K562 (cell line): Measurements from ENCODE around the gene KAT14. TPM values are rescaled to one million over a fixed set of nuclear protein-coding genes. Genes with fewer than 3 reads are reported as not detected.

ENCODE experiments used
- ATAC-seq: fragments of 200-7000 bp; cut with Tn5 transposase; 3 replicates; pipeline ENCODE4 v1.9.1; 2020; ENCODE audit warnings: moderate library complexity
- BruUV-seq: library from RNA; stranded (reverse); fragments of 400-500 nt; replicated peaks from 2 replicates; lab custom pipeline; 2021; lab: Mats Ljungman, UMichigan
- CTCF ChIA-PET: fragments of 300-600 bp; formaldehyde crosslinking; extraction: SDS; loops from one replicate; lab custom pipeline; 2021; ENCODE audit warnings: low intra/inter-chr PET ratio; lab: Yijun Ruan, JAX
- POLR2A ChIA-PET: fragments of 300-600, 350-650 bp; sonication (Branson Sonifier 250); formaldehyde crosslinking; extraction: SDS; loops from one replicate; lab custom pipeline; 2021; ENCODE audit warnings: antibody characterized with exemption, inconsistent platforms; lab: Yijun Ruan, JAX
- DNase-seq, 4 experiments: peaks; one replicate each; pipeline versions ENCODE4 v3.0.0 to v3.0.0-alpha.2; 2011 to 2018; ENCODE audit warnings: low spot score in 3 of 4, mixed read lengths in 3 of 4; ENCODE audit errors: extremely low read depth in 1 of 4
- FAIRE-seq: peaks from 2 replicates; lab custom pipeline; 2011; peaks lifted over from hg19 to GRCh38; lab: Jason Lieb, UNC
- H2AFZ ChIP-seq: 2 replicates; pipeline ENCODE4 v1.6.0; 2011; ENCODE audit warnings: low read depth, low read length, control low read depth, inconsistent platforms
- H3K27ac ChIP-seq: fragments of 200-600 bp; 3 replicates; pipeline ENCODE4 v1.8.0; 2011; ENCODE audit warnings: low read depth, mild to moderate bottlenecking, control low read depth, inconsistent platforms, low read length, moderate library complexity, mixed read lengths; ENCODE audit errors: extremely low read depth
- H3K27me3 ChIP-seq, 2 experiments: fragments of 300-600 bp in 1 of 2; 2 replicates in 1 of 2; 3 replicates in 1 of 2; pipeline versions ENCODE4 v1.6.0 to v1.8.0; 2011; ENCODE audit warnings: inconsistent platforms in 2 of 2, low read length in 2 of 2, mild to moderate bottlenecking in 1 of 2, mixed read lengths in 1 of 2, moderate library complexity in 1 of 2; ENCODE audit not compliant: control insufficient read depth in 2 of 2, insufficient read depth in 2 of 2
- H3K36me3 ChIP-seq: fragments of 300-600 bp; 3 replicates; pipeline ENCODE4 v1.8.0; 2011; ENCODE audit warnings: mild to moderate bottlenecking, low read length, inconsistent platforms; ENCODE audit not compliant: control insufficient read depth, insufficient read depth
- H3K4me1 ChIP-seq, 2 experiments: fragments of 200-600 bp in 1 of 2; replicated peaks in 1 of 2; 2 replicates in 1 of 2; 3 replicates in 1 of 2; pipeline versions ENCODE4 v1.5.1 to v1.8.0; 2011; ENCODE audit warnings: inconsistent platforms in 2 of 2, low read length in 2 of 2, mild to moderate bottlenecking in 1 of 2, mixed read lengths in 1 of 2, moderate library complexity in 1 of 2; ENCODE audit not compliant: control insufficient read depth in 2 of 2, insufficient read depth in 2 of 2
- H3K4me2 ChIP-seq: 2 replicates; pipeline ENCODE4 v1.6.1; 2011; ENCODE audit warnings: low read length, control low read depth, inconsistent platforms, mixed read lengths; ENCODE audit not compliant: insufficient read depth
- H3K4me3 ChIP-seq: fragments of 200-600 bp; sonication (generic), shearing (Covaris generic); 2 replicates; pipeline ENCODE4 v1.5.1; 2016; ENCODE audit warnings: control low read depth, inconsistent platforms
- H3K79me2 ChIP-seq: fragments of 200-600 bp; 3 replicates; pipeline ENCODE4 v1.8.0; 2011; ENCODE audit warnings: low read length, inconsistent platforms; ENCODE audit not compliant: control insufficient read depth, insufficient read depth
- H3K9ac ChIP-seq, 2 experiments: 2 replicates each; pipeline versions ENCODE4 v1.6.0 to v1.6.1; 2011; ENCODE audit warnings: low read depth in 2 of 2, low read length in 2 of 2, control low read depth in 1 of 2, inconsistent platforms in 1 of 2, mild to moderate bottlenecking in 1 of 2, mixed read lengths in 1 of 2; ENCODE audit not compliant: insufficient read depth in 1 of 2
- H3K9me1 ChIP-seq: one replicate; pipeline ENCODE4 v1.6.0; 2011; ENCODE audit warnings: inconsistent platforms, mild to moderate bottlenecking, low read length, moderate library complexity; ENCODE audit not compliant: control insufficient read depth, insufficient read depth
- H3K9me3 ChIP-seq: replicated peaks from 2 replicates; pipeline ENCODE4 v1.5.1; 2011; ENCODE audit warnings: low read depth, low read length, inconsistent platforms; ENCODE audit not compliant: control insufficient read depth, insufficient read depth
- H4K20me1 ChIP-seq: replicated peaks from 2 replicates; pipeline ENCODE4 v1.6.1; 2011; ENCODE audit warnings: low read length, inconsistent platforms, mixed read lengths; ENCODE audit not compliant: control insufficient read depth, insufficient read depth
- C11orf30 ChIP-seq: fragments of 450-650 bp; IDR thresholded peaks from 2 replicates; pipeline ENCODE4 v1.6.1; 2016; ENCODE audit warnings: low read depth, mild to moderate bottlenecking
- ELF4 ChIP-seq: fragments of 450-650 bp; formaldehyde crosslinking; IDR thresholded peaks from 2 replicates; pipeline ENCODE4 v1.4.0; 2022; ENCODE audit warnings: missing genetic modification characterization
- NFATC3 ChIP-seq: fragments of 450-650 bp; IDR thresholded peaks from 2 replicates; pipeline ENCODE4 v1.6.1; 2017; ENCODE audit warnings: mild to moderate bottlenecking
- PRMT5 ChIP-seq: sonication (generic); formaldehyde crosslinking; IDR thresholded peaks from 2 replicates; pipeline ENCODE4 v1.5.0; 2020; ENCODE audit warnings: missing genetic modification reagents
- SREBF1 ChIP-seq: fragments of 150-350 bp; IDR thresholded peaks from 2 replicates; pipeline ENCODE4 v1.6.1; 2014; ENCODE audit warnings: antibody characterized with exemption, low read depth, low read length, borderline replicate concordance
- THRAP3 ChIP-seq: fragments of 450-650 bp; IDR thresholded peaks from 2 replicates; pipeline ENCODE4 v1.6.1; 2016; ENCODE audit warnings: mild to moderate bottlenecking, inconsistent platforms, borderline replicate concordance
- ZNF707 ChIP-seq: fragments of 250-450 bp; sonication (Bioruptor Pico); conservative IDR thresholded peaks from 2 replicates; pipeline ENCODE4 v1.8.0; 2022; ENCODE audit warnings: inconsistent platforms, mild to moderate bottlenecking, moderate library complexity
- ZNF778 ChIP-seq: fragments of 450-650 bp; formaldehyde crosslinking; IDR thresholded peaks from 2 replicates; pipeline ENCODE4 v1.4.0; 2020; ENCODE audit warnings: mild to moderate bottlenecking, moderate library complexity
- WGBS: fragments of 100-300 bp; shearing (Covaris generic); methylation state at CpG from one replicate; pipeline ENCODE4 v1.1.6; 2016; ENCODE audit warnings: low coverage, mixed read lengths; ENCODE audit not compliant: insufficient coverage; ENCODE audit errors: missing lambda C conversion rate; 5-methylcytosine and 5-hydroxymethylcytosine counted together
- in situ Hi-C: fragments of 300-500 bp; cut with MboI; formaldehyde crosslinking; loops from 4 replicates; pipeline ENCODE4 v1.15.0; 2018; ENCODE audit warnings: inconsistent platforms, mixed read lengths
- intact Hi-C: fragments of 100-400 bp; cut with micrococcal nuclease; formaldehyde crosslinking; loops from 2 replicates; pipeline ENCODE4 v1.14.2; 2022
- polyA plus RNA-seq, 8 experiments: library from polyadenylated mRNA; depleted of rRNA in 4 of 8; stranded (reverse) in 5 of 8; unstranded in 3 of 8; fragments of >200 nt; fragmentation: Nextera tagmentation in 2 of 8; fragmentation: Illumina TruSeq in 1 of 8; extraction: Ambion mirVana in 2 of 8; extraction: Trizol in 1 of 8; gene quantifications; 2 replicates each; pipeline versions ENCODE4 v1.2.1 to v1.2.3, GENCODE V29; 2011 to 2014; ENCODE audit warnings: inconsistent platforms in 1 of 8, missing spikeins in 1 of 8
- total RNA-seq, 7 experiments: library from RNA; depleted of rRNA in 6 of 7; stranded (reverse); fragments of >200 nt in 6 of 7; fragmentation: Illumina TruSeq in 2 of 7; extraction: Trizol in 2 of 7; gene quantifications; 2 replicates each; pipeline versions ENCODE4 v1.2.1 to v1.2.3, GENCODE V29; 2011 to 2021; ENCODE audit warnings: low replicate concordance in 1 of 7
- TF ChIP-seq, protein P1 (sequence below): sonication (generic); formaldehyde crosslinking; IDR thresholded peaks from 2 replicates; pipeline ENCODE4 v1.8.0; 2023; ENCODE audit warnings: mild to moderate bottlenecking, missing genetic modification reagents
- TF ChIP-seq, protein P2 (sequence below): fragments of 450-650 bp; IDR thresholded peaks from 2 replicates; pipeline ENCODE4 v1.6.1; 2016; ENCODE audit warnings: mild to moderate bottlenecking

KAT14 gene
- total and polyA plus RNA-seq, 9 of the 15 experiments (the other 6 are each of a cell fraction or from before 2014, with no cell fraction given) = 1.7 to 7.2 (median 5.6) TPM

DNA sequence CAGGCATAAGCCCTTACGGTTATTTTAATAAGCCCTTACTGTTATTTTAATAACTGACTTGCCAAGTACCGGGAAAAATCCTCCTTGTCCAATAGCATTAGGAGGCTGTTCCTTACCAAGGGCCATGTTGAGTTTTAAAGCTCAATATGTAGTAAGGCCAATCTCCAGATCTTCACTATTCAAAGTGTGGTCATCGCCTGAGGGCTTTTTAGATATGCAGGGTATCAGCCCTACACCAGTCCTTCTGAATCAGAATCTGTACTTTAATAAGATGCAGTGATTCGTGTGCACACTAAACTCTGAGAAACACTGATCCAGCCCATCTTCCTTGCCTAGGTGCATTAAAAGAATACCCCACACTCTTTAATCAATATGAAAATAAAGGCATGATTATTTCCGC is 77.9 kb downstream of the KAT14 start:
- ChIA-PET CTCF (no interaction called here), POLR2A (no interaction called here)
- Histone ChIP-seq H3K4me1 (no peaks in the 10 kb centered on the region), H3K4me3 (no peak overlapping the region), H3K79me2 (no peaks in the 10 kb centered on the region), H3K36me3 (no peaks in the 10 kb centered on the region), H3K9me3 (no peaks in the 10 kb centered on the region), H3K9me1 (no peaks in the 10 kb centered on the region), H4K20me1 (no peaks in the 10 kb centered on the region), H3K9ac (no peak overlapping the region), H3K4me2 (no peak overlapping the region), H2AFZ (no peak overlapping the region), H3K27me3 (no peaks in the 10 kb centered on the region; a peak in 1 of 5 replicates), H3K27ac (no peak overlapping the region)
- BruUV-seq = no TSS peak
- TF ChIP-seq NFATC3 (no peak), ZNF778 (CRISPR knock-in tag) (no peak), ZNF707 (CRISPR knock-in tag) (no peak), THRAP3 (no peak), ELF4 (no peak), C11orf30 (no peak)
- 2% methylated on average over 5 of the region's 5 CpGs for WGBS
- DNase-seq = no peak
- in situ Hi-C loops (no loop called here), intact Hi-C loops (no loop called here)
- ATAC-seq = no peak
- FAIRE-seq = no peak

DNA sequence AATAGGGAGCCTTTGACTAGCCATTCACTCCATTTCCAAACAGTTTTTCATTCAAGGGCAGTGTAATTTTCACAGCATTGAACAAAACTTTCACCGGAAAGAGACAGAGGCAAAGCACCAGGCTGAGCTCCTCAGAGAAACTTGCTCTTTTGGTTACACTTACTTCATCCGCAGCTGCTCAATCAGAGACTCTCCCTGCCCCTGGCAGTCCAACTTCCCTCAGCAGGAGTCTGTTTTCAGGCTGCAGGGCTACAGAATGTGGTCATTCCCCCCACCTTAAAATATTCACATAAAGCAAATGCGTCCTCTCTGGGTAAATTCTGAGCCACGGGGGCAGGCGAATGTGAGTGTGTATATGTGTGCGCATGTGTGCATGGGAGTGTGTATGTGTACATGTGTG is 80.6 kb downstream of the KAT14 start:
- H3K9me3 ChIP-seq = no peaks in the 10 kb centered on the region
- no peaks in the 10 kb centered on the region for H3K36me3 ChIP-seq
- H3K27me3 ChIP-seq = peaks cover 0 to under 1% of the 10 kb centered on the region in 2 experiments; a peak in 1 of 5 replicates
- intact Hi-C loops (no loop called here), in situ Hi-C loops (no loop called here)
- DNase-seq = no peak
- no peak for FAIRE-seq
- no peaks in the 10 kb centered on the region for H3K9me1 ChIP-seq
- no peak for ATAC-seq
- ChIA-PET POLR2A (no interaction called here), CTCF (no interaction called here)
- BruUV-seq = no TSS peak
- H3K9ac ChIP-seq = no peak overlapping the region
- WGBS = 2% methylated on average over 5 of the region's 6 CpGs
- H2AFZ ChIP-seq = no peak overlapping the region
- H3K4me1 ChIP-seq = no peaks in the 10 kb centered on the region
- no peaks in the 10 kb centered on the region for H4K20me1 ChIP-seq
- H3K4me3 ChIP-seq = no peak overlapping the region
- TF ChIP-seq PRMT5 (CRISPR knock-in tag) (no peak), SREBF1 (no peak)
- TF ChIP-seq, protein P1, sequence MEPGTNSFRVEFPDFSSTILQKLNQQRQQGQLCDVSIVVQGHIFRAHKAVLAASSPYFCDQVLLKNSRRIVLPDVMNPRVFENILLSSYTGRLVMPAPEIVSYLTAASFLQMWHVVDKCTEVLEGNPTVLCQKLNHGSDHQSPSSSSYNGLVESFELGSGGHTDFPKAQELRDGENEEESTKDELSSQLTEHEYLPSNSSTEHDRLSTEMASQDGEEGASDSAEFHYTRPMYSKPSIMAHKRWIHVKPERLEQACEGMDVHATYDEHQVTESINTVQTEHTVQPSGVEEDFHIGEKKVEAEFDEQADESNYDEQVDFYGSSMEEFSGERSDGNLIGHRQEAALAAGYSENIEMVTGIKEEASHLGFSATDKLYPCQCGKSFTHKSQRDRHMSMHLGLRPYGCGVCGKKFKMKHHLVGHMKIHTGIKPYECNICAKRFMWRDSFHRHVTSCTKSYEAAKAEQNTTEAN (CRISPR knock-in tag) = no peak
- TF ChIP-seq, protein P2, sequence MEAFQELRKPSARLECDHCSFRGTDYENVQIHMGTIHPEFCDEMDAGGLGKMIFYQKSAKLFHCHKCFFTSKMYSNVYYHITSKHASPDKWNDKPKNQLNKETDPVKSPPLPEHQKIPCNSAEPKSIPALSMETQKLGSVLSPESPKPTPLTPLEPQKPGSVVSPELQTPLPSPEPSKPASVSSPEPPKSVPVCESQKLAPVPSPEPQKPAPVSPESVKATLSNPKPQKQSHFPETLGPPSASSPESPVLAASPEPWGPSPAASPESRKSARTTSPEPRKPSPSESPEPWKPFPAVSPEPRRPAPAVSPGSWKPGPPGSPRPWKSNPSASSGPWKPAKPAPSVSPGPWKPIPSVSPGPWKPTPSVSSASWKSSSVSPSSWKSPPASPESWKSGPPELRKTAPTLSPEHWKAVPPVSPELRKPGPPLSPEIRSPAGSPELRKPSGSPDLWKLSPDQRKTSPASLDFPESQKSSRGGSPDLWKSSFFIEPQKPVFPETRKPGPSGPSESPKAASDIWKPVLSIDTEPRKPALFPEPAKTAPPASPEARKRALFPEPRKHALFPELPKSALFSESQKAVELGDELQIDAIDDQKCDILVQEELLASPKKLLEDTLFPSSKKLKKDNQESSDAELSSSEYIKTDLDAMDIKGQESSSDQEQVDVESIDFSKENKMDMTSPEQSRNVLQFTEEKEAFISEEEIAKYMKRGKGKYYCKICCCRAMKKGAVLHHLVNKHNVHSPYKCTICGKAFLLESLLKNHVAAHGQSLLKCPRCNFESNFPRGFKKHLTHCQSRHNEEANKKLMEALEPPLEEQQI = no peak
- no peaks in the 10 kb centered on the region for H3K79me2 ChIP-seq
- H3K27ac ChIP-seq = no peak overlapping the region
- H3K4me2 ChIP-seq = no peak overlapping the region
